Liver (tissue), 9 donors: ENCODE measurements around the gene CACNA1B. TPM values are rescaled to one million over a fixed set of nuclear protein-coding genes. Genes with fewer than 3 reads are reported as not detected.

ENCODE experiments used
- DNase-seq: peaks from one replicate; pipeline ENCODE4 v3.0.0-alpha.2; 2017; ENCODE audit warnings: low spot score
- H3K27ac ChIP-seq, 2 donors: one replicate each; pipeline ENCODE4 v1.7.0; 2013; ENCODE audit warnings: inconsistent platforms in 2 of 2, low read length in 2 of 2, control low read depth in 1 of 2, low read depth in 1 of 2, mild to moderate bottlenecking in 1 of 2
- H3K27me3 ChIP-seq, 4 donors: one replicate each; pipeline versions ENCODE4 v1.6.1 to v1.7.0; 2013; ENCODE audit warnings: low read length in 3 of 4, inconsistent platforms in 1 of 4, mild to moderate bottlenecking in 1 of 4, moderate library complexity in 1 of 4; ENCODE audit not compliant: control insufficient read depth in 4 of 4, insufficient read depth in 4 of 4
- H3K36me3 ChIP-seq, 4 donors: one replicate each; pipeline versions ENCODE4 v1.6.1 to v1.7.0; 2013; ENCODE audit warnings: low read length in 3 of 4, mild to moderate bottlenecking in 3 of 4, low read depth in 1 of 4, moderate library complexity in 1 of 4; ENCODE audit not compliant: control insufficient read depth in 4 of 4, insufficient read depth in 3 of 4
- H3K4me1 ChIP-seq, 4 donors: one replicate each; pipeline versions ENCODE4 v1.6.1 to v1.7.0; 2013; ENCODE audit warnings: low read length in 3 of 4, mild to moderate bottlenecking in 3 of 4, moderate library complexity in 1 of 4; ENCODE audit not compliant: control insufficient read depth in 4 of 4, insufficient read depth in 4 of 4
- H3K4me3 ChIP-seq, 3 donors: one replicate each; pipeline versions ENCODE4 v1.6.1 to v1.7.0; 2013; ENCODE audit warnings: low read length in 3 of 3, control low read depth in 1 of 3, low read depth in 1 of 3, mild to moderate bottlenecking in 1 of 3
- H3K9ac ChIP-seq, 2 donors: one replicate each; pipeline ENCODE4 v1.7.0; 2013; ENCODE audit warnings: low read length in 2 of 2, mild to moderate bottlenecking in 2 of 2, moderate library complexity in 2 of 2, control low read depth in 1 of 2, low read depth in 1 of 2
- H3K9me3 ChIP-seq, 4 donors: one replicate each; pipeline versions ENCODE4 v1.6.1 to v1.7.0; 2013; ENCODE audit warnings: low read length in 3 of 4; ENCODE audit not compliant: control insufficient read depth in 4 of 4
- EGR1 ChIP-seq, 2 donors: IDR thresholded peaks; 2 replicates each; pipeline ENCODE4 v1.6.1; 2016 to 2018; ENCODE audit warnings: antibody characterized with exemption in 2 of 2, low read depth in 2 of 2
- FOXA1 ChIP-seq: IDR thresholded peaks from 2 replicates; pipeline ENCODE4 v1.6.1; 2016; ENCODE audit warnings: antibody characterized with exemption
- FOXA2 ChIP-seq: IDR thresholded peaks from 2 replicates; pipeline ENCODE4 v1.6.1; 2016; ENCODE audit warnings: antibody characterized with exemption
- GABPA ChIP-seq, 2 donors: IDR thresholded peaks in 1 of 2; conservative IDR thresholded peaks in 1 of 2; 2 replicates each; pipeline ENCODE4 v1.6.1; 2016; ENCODE audit warnings: antibody characterized with exemption in 2 of 2, mild to moderate bottlenecking in 1 of 2, moderate library complexity in 1 of 2
- HNF4G ChIP-seq: IDR thresholded peaks from 2 replicates; pipeline ENCODE4 v1.6.1; 2016; ENCODE audit warnings: antibody characterized with exemption
- JUND ChIP-seq, 2 donors: IDR thresholded peaks; 2 replicates each; pipeline ENCODE4 v1.6.1; 2016; ENCODE audit warnings: antibody characterized with exemption in 2 of 2
- NR2F2 ChIP-seq: IDR thresholded peaks from 2 replicates; pipeline ENCODE4 v1.6.1; 2016; ENCODE audit warnings: antibody characterized with exemption
- RAD21 ChIP-seq, 2 donors: IDR thresholded peaks; 2 replicates each; pipeline ENCODE4 v1.6.1; 2016; ENCODE audit warnings: antibody characterized with exemption in 2 of 2, mild to moderate bottlenecking in 2 of 2
- SP1 ChIP-seq: IDR thresholded peaks from 2 replicates; pipeline ENCODE4 v1.6.1; 2018; ENCODE audit warnings: antibody characterized with exemption, mild to moderate bottlenecking
- TAF1 ChIP-seq: conservative IDR thresholded peaks from 2 replicates; pipeline ENCODE4 v1.6.1; 2016; ENCODE audit warnings: antibody characterized with exemption, mild to moderate bottlenecking
- WGBS: extraction: QIAGEN DNeasy Blood & Tissue Kit; methylation state at CpG from one replicate; pipeline ENCODE4 v1.1.7; 2013; 5-methylcytosine and 5-hydroxymethylcytosine counted together
- polyA plus RNA-seq, 2 donors: library from polyadenylated mRNA; stranded (reverse) in 1 of 2; unstranded in 1 of 2; fragments of 200-250 nt in 1 of 2; fragments of >200 nt in 1 of 2; fragmentation: Nextera tagmentation in 1 of 2; extraction: Ambion mirVana in 1 of 2; gene quantifications; one replicate each; pipeline versions ENCODE4 v1.2.1 to v1.2.3, GENCODE V29; 2013 to 2015
- total RNA-seq, 2 donors: library from RNA; depleted of rRNA; stranded (reverse); fragments of >200 nt; gene quantifications; one replicate each; pipeline ENCODE4 v1.2.3, GENCODE V29; 2014
- TF ChIP-seq, protein P1 (sequence below): IDR thresholded peaks from 2 replicates; pipeline ENCODE4 v1.6.1; 2016; ENCODE audit warnings: antibody characterized with exemption
- TF ChIP-seq, protein P2 (sequence below): IDR thresholded peaks from 2 replicates; pipeline ENCODE4 v1.6.1; 2016; ENCODE audit warnings: antibody characterized with exemption, mild to moderate bottlenecking
- TF ChIP-seq, protein P3 (sequence below): IDR thresholded peaks from 2 replicates; pipeline ENCODE4 v1.6.1; 2016; ENCODE audit warnings: antibody characterized with exemption
- TF ChIP-seq, protein P4 (sequence below): fragments of 150-350 bp; IDR thresholded peaks from 2 replicates; pipeline ENCODE4 v1.5.1; 2017; ENCODE audit warnings: improper control_type of control experiment, low read depth, low read length; ENCODE audit not compliant: missing input control
- TF ChIP-seq, protein P5 (sequence below): IDR thresholded peaks from 2 replicates; pipeline ENCODE4 v1.6.1; 2016; ENCODE audit warnings: antibody characterized with exemption
- donor health status: healthy.
- donor health status: healthy.
- donor health status: healthy.
- donor health status: healthy.
- donor health status: healthy.

CACNA1B gene
- total and polyA plus RNA-seq, 4 donors = under 0.01 to 0.05 TPM; not detected in 2

DNA sequence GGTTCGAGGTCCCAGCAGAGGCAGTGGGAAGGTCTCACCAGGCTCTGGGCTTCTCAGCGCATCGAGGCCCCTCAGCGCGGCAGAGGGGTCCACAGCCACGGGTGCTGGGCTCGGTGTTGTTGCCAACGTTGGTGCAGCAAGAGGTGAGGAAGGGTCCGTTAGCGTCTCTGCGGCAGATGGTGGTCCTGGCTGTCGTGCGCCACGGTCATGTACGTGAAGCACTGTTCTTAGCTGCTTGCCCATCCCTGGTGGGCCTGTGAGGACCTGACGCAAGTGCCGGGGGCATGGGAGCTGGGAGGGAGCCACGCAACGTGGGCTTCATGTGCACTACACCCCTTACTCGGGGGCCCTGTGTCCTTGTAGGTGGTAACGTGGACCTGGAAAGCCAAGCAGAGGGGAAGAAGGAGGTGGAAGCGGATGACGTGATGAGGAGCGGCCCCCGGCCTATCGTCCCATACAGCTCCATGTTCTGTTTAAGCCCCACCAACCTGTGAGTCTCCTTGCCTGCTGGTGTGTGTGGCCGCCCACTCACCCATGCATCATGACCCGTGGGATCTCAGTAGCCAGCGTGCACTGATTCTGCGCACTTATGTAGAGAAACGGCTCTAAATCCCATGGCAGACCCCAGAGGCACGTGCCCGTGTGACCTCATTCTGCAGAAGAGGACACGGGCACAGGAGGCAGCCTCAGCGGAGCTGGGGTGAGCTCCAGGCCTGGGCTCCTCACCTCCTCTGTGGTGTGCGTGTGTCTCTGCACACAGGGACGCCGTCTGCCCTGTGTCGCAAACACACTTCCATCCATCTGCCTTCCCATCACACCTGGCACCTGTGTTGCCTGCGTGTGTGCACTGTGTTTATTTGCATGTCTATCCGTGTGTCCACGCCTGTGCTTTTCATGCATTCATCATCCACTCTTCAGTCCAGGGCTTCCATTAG lies 166.1 kb downstream of the CACNA1B start:
- Histone ChIP-seq H3K36me3 (no peaks in the 10 kb centered on the region), H3K9me3 (no peaks in the 10 kb centered on the region), H3K4me3 (no peak overlapping the region), H3K27ac (no peak overlapping the region), H3K9ac (no peak overlapping the region), H3K4me1 (no peaks in the 10 kb centered on the region), H3K27me3 (no peaks in the 10 kb centered on the region)
- DNase-seq = peak; percentile 28
- TF ChIP-seq HNF4G = no peak
- 92% methylated on average over 42 of the region's 42 CpGs for WGBS

DNA sequence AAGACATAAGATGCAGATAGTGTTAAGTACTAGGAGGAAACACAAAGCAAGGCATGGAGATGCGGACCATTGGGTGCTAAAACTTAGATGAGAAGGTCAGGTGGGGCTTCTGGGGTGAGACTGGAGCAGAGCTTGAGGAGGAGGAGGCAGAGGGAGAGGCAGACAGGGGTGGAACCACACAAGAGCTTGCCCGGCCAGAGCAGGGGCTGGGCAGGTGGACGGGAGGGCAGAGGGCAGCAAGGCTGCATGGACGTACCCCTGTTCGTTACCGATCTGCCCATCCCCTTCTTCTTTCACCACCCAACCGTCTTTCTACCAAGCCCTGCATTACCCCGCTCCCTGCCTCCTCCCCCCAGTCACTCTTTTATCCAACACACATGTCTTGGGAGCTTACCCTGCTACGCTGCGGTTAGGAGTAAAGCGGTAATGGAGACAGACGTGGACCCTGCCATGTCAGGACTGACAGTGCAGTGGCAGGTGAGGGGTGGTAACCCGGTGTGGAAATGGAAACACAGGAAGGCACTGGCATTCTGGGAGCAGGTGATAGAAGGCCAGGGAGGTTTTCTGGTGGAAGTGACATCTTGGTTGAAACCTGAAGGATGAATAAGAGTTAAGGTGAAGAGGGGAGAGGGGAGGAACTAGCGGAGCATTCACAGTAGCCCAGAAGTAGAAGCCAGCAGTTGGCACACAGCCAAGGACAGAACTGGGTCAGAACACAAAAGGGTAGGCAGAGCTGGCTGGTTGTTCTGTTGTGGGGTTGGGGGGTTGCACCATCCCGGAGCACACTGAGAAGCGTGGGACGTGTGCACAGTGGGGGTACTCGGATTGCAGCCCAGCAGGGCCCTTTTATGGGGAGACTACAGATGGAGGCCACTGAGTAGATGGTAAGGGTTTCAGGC lies 167.2 kb downstream of the CACNA1B start:
- Histone ChIP-seq H3K9me3 (no peaks in the 10 kb centered on the region), H3K4me1 (no peaks in the 10 kb centered on the region), H3K9ac (no peak overlapping the region), H3K27me3 (no peaks in the 10 kb centered on the region), H3K4me3 (no peak overlapping the region), H3K27ac (no peak overlapping the region), H3K36me3 (no peaks in the 10 kb centered on the region)
- no peak for TF ChIP-seq EGR1 (IDR thresholded peaks at IDR 0.05; ENCODE audit: low read depth in 2 of 2)
- TF ChIP-seq, protein P1, sequence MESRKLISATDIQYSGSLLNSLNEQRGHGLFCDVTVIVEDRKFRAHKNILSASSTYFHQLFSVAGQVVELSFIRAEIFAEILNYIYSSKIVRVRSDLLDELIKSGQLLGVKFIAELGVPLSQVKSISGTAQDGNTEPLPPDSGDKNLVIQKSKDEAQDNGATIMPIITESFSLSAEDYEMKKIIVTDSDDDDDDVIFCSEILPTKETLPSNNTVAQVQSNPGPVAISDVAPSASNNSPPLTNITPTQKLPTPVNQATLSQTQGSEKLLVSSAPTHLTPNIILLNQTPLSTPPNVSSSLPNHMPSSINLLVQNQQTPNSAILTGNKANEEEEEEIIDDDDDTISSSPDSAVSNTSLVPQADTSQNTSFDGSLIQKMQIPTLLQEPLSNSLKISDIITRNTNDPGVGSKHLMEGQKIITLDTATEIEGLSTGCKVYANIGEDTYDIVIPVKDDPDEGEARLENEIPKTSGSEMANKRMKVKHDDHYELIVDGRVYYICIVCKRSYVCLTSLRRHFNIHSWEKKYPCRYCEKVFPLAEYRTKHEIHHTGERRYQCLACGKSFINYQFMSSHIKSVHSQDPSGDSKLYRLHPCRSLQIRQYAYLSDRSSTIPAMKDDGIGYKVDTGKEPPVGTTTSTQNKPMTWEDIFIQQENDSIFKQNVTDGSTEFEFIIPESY = no peak
- no peak for TF ChIP-seq RAD21 (IDR thresholded peaks at IDR 0.05)
- no peak for TF ChIP-seq TAF1
- TF ChIP-seq, protein P2, sequence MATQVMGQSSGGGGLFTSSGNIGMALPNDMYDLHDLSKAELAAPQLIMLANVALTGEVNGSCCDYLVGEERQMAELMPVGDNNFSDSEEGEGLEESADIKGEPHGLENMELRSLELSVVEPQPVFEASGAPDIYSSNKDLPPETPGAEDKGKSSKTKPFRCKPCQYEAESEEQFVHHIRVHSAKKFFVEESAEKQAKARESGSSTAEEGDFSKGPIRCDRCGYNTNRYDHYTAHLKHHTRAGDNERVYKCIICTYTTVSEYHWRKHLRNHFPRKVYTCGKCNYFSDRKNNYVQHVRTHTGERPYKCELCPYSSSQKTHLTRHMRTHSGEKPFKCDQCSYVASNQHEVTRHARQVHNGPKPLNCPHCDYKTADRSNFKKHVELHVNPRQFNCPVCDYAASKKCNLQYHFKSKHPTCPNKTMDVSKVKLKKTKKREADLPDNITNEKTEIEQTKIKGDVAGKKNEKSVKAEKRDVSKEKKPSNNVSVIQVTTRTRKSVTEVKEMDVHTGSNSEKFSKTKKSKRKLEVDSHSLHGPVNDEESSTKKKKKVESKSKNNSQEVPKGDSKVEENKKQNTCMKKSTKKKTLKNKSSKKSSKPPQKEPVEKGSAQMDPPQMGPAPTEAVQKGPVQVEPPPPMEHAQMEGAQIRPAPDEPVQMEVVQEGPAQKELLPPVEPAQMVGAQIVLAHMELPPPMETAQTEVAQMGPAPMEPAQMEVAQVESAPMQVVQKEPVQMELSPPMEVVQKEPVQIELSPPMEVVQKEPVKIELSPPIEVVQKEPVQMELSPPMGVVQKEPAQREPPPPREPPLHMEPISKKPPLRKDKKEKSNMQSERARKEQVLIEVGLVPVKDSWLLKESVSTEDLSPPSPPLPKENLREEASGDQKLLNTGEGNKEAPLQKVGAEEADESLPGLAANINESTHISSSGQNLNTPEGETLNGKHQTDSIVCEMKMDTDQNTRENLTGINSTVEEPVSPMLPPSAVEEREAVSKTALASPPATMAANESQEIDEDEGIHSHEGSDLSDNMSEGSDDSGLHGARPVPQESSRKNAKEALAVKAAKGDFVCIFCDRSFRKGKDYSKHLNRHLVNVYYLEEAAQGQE = no peak
- no peak for TF ChIP-seq NR2F2
- no peak for TF ChIP-seq FOXA1
- TF ChIP-seq SP1 = no peak
- no peak for TF ChIP-seq GABPA (IDR thresholded peaks at IDR 0.05 in 1 of 2, conservative IDR thresholded peaks at IDR 0.05 in 1 of 2)
- TF ChIP-seq JUND (IDR thresholded peaks at IDR 0.05) = no peak
- TF ChIP-seq, protein P3, sequence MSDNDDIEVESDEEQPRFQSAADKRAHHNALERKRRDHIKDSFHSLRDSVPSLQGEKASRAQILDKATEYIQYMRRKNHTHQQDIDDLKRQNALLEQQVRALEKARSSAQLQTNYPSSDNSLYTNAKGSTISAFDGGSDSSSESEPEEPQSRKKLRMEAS = no peak
- TF ChIP-seq, protein P4, sequence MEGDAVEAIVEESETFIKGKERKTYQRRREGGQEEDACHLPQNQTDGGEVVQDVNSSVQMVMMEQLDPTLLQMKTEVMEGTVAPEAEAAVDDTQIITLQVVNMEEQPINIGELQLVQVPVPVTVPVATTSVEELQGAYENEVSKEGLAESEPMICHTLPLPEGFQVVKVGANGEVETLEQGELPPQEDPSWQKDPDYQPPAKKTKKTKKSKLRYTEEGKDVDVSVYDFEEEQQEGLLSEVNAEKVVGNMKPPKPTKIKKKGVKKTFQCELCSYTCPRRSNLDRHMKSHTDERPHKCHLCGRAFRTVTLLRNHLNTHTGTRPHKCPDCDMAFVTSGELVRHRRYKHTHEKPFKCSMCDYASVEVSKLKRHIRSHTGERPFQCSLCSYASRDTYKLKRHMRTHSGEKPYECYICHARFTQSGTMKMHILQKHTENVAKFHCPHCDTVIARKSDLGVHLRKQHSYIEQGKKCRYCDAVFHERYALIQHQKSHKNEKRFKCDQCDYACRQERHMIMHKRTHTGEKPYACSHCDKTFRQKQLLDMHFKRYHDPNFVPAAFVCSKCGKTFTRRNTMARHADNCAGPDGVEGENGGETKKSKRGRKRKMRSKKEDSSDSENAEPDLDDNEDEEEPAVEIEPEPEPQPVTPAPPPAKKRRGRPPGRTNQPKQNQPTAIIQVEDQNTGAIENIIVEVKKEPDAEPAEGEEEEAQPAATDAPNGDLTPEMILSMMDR = no peak
- TF ChIP-seq, protein P5, sequence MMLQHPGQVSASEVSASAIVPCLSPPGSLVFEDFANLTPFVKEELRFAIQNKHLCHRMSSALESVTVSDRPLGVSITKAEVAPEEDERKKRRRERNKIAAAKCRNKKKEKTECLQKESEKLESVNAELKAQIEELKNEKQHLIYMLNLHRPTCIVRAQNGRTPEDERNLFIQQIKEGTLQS = no peak
- TF ChIP-seq FOXA2 = no peak
- no peak for TF ChIP-seq HNF4G
- peak; percentile 16 for DNase-seq
- WGBS = 85% methylated on average over 18 of the region's 18 CpGs
